Measurements from ENCODE around the gene OR5C1.
A peak's percentile ranks its signal among the peaks of the same experiment; 100 is the strongest.
"Not testable (repeated sequence)": the region's sequence is repeated elsewhere in the genome, so short reads cannot be mapped to it uniquely, and the experiment has no call there.

The OR5C1 gene

GRCh38 chr9:122808141-122808540, 19.4 kb downstream of the OR5C1 start:
- ChIA-PET POLR2A (no interaction called here), CTCF (interaction anchor here (0.6 to 6.3 kb wide), 7 partner anchors 29 to 685 kb away, joined by 3 to 77 read pairs (median 13); no protein-coding TSS in a partner anchor)
- Histone ChIP-seq H3K27ac (ENCODE audit: extremely low read depth, low read depth, low read length) (no peak overlapping the region), H3K4me3 (ENCODE audit: low read depth, low read length) (no peak overlapping the region), H3K36me3 (ENCODE audit: control insufficient read depth in 2 of 2, insufficient read depth in 1 of 2, low read length in 2 of 2) (no peaks in the 10 kb centered on the region), H3K9me3 (ENCODE audit: control insufficient read depth, insufficient read depth, low read depth, low read length) (no peaks in the 10 kb centered on the region), H3K4me1 (ENCODE audit: control insufficient read depth, insufficient read depth, low read length) (no peaks in the 10 kb centered on the region)
- TF ChIP-seq PRDM10 (tag by site-specific recombination; IDR thresholded peaks at IDR 0.05) (no peak), ZNF138 (tag by site-specific recombination; IDR thresholded peaks at IDR 0.05; ENCODE audit: borderline replicate concordance) (no peak), ZNF423 (tag by site-specific recombination; IDR thresholded peaks at IDR 0.05) (no peak), KLF17 (tag by site-specific recombination; IDR thresholded peaks at IDR 0.05) (no peak), TCF7L2 (IDR thresholded peaks at IDR 0.05; ENCODE audit: borderline replicate concordance, low read depth, low read length) (no peak), ZNF549 (tag by site-specific recombination; IDR thresholded peaks at IDR 0.05) (no peak), ZNF112 (tag by site-specific recombination; IDR thresholded peaks at IDR 0.05) (no peak), ZNF768 (tag by site-specific recombination; IDR thresholded peaks at IDR 0.05) (no peak), PRDM4 (tag by site-specific recombination; IDR thresholded peaks at IDR 0.05) (no peak), AEBP2 (tag by site-specific recombination; IDR thresholded peaks at IDR 0.05; ENCODE audit: borderline replicate concordance) (no peak)

GRCh38 chr9:122809261-122809660, 20.5 kb downstream of the OR5C1 start:
- not testable (repeated sequence) for H3K4me3 ChIP-seq (ENCODE audit: low read depth, low read length); H3K4me1 ChIP-seq (ENCODE audit: control insufficient read depth, insufficient read depth, low read length); H3K36me3 ChIP-seq (ENCODE audit: control insufficient read depth in 2 of 2, insufficient read depth in 1 of 2, low read length in 2 of 2); H3K9me3 ChIP-seq (ENCODE audit: control insufficient read depth, insufficient read depth, low read depth, low read length); H3K27ac ChIP-seq (ENCODE audit: extremely low read depth, low read depth, low read length)
- CTCF ChIA-PET, result interaction anchor here (0.6 to 6.3 kb wide), 10 partner anchors 11 to 711 kb away, joined by 4 to 77 read pairs (median 14); no protein-coding TSS in a partner anchor
- POLR2A ChIA-PET, result interaction anchor here (0.6 kb wide), 1 partner anchor 19 kb away, joined by 3 read pairs; the partner anchor contains the start of gene PDCL

DNA sequence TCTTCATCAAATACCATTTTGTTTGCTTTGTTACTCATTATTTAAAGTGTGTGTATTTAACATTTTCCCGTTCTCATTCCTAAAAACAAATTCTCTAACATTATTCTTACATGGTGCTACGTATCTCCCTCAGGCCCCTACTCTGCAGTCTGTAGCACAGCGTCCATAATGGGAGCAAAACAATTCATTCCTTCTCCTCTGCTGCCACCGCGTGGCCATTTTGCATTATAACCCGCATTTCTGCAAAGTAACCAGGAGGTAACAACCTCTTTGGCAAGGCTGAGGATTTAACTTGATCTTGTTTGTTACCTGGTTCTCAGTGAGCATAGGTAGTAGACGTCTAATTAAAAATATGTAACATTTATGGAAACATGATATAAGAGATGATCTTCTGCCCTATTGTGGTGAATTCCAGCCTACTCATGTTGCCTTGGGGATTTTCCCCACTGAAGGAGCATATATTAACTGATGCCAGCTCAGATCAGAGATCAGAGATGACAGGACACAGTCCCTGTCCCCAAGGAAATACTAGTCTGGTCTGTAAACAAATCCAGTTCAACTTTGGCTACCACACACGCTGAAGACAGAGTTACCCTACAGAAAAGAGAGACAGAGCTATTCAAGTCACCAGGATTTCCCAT, 21.7 kb downstream of the OR5C1 start:
- peaks cover 0 to under 1% of the 10 kb centered on the region in 2 experiments; a peak in 1 of 3 replicates for H3K36me3 ChIP-seq (ENCODE audit: control insufficient read depth in 2 of 2, insufficient read depth in 1 of 2, low read length in 2 of 2)
- no peaks in the 10 kb centered on the region for H3K4me1 ChIP-seq (ENCODE audit: control insufficient read depth, insufficient read depth, low read length)
- H3K9me3 ChIP-seq (ENCODE audit: control insufficient read depth, insufficient read depth, low read depth, low read length), result no peaks in the 10 kb centered on the region
- H3K4me3 ChIP-seq (ENCODE audit: low read depth, low read length), result no peak overlapping the region
- CTCF ChIA-PET, result interaction anchor here (0.6 to 6.3 kb wide), 16 partner anchors 9 to 712 kb away, joined by 3 to 77 read pairs (median 6); partner anchors contain the start of gene PTGS1
- H3K27ac ChIP-seq (ENCODE audit: extremely low read depth, low read depth, low read length), result no peak overlapping the region
- POLR2A ChIA-PET, result no interaction called here
- 0 out of 2 replicates have a peak, but pooled peaks have one; percentile 29 for TF ChIP-seq ZBTB17 (tag by site-specific recombination; IDR thresholded peaks at IDR 0.05)
- no peak for TF ChIP-seq ZNF24 (tag by site-specific recombination; IDR thresholded peaks at IDR 0.05)
- TF ChIP-seq ZSCAN23 (tag by site-specific recombination; IDR thresholded peaks at IDR 0.05), result no peak
- TF ChIP-seq ZNF169 (tag by site-specific recombination; IDR thresholded peaks at IDR 0.05), result no peak
- TF ChIP-seq KLF9 (tag by site-specific recombination; IDR thresholded peaks at IDR 0.05; ENCODE audit: low read depth), result no peak
- no peak for TF ChIP-seq ZNF114 (tag by site-specific recombination; IDR thresholded peaks at IDR 0.05)
- TF ChIP-seq, protein P1, sequence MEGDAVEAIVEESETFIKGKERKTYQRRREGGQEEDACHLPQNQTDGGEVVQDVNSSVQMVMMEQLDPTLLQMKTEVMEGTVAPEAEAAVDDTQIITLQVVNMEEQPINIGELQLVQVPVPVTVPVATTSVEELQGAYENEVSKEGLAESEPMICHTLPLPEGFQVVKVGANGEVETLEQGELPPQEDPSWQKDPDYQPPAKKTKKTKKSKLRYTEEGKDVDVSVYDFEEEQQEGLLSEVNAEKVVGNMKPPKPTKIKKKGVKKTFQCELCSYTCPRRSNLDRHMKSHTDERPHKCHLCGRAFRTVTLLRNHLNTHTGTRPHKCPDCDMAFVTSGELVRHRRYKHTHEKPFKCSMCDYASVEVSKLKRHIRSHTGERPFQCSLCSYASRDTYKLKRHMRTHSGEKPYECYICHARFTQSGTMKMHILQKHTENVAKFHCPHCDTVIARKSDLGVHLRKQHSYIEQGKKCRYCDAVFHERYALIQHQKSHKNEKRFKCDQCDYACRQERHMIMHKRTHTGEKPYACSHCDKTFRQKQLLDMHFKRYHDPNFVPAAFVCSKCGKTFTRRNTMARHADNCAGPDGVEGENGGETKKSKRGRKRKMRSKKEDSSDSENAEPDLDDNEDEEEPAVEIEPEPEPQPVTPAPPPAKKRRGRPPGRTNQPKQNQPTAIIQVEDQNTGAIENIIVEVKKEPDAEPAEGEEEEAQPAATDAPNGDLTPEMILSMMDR (tag by site-specific recombination; IDR thresholded peaks at IDR 0.05), result peak; percentile 62; the same call in 1 of the 2 replicates
- no peak for TF ChIP-seq SALL2 (tag by site-specific recombination; IDR thresholded peaks at IDR 0.05; ENCODE audit: borderline replicate concordance)
- no peak for TF ChIP-seq ZEB2 (tag by site-specific recombination; IDR thresholded peaks at IDR 0.05)
- TF ChIP-seq ZNF585B (tag by site-specific recombination; IDR thresholded peaks at IDR 0.05), result no peak
